Measurements from ENCODE around the gene SLC40A1. TPM values are rescaled to one million over a fixed set of nuclear protein-coding genes. Genes with fewer than 3 reads are reported as not detected.

Gene SLC40A1
- total and polyA plus RNA-seq, 2 donors (not counting 3 experiments of a cell fraction or from before 2014, with no cell fraction given) = 8.5 to 15.1 TPM

GRCh38 chr2:189548666-189549448, 31.7 kb downstream of the SLC40A1 start:
- BruUV-seq (replicated peaks) = no TSS peak
- Histone ChIP-seq H3K4me2 (ENCODE audit: insufficient read depth, low read length) (no peak overlapping the region), H3K4me1 (ENCODE audit: control insufficient read depth, extremely low read depth, insufficient read depth, low read length) (no peaks in the 10 kb centered on the region), H3K9me3 (replicated peaks; ENCODE audit: control insufficient read depth, insufficient read depth, low read length) (no peaks in the 10 kb centered on the region), H3K9me1 (replicated peaks; ENCODE audit: control insufficient read depth, extremely low read depth, insufficient read depth, low read length) (no peaks in the 10 kb centered on the region), H3K27me3 (ENCODE audit: control insufficient read depth in 2 of 2, insufficient read depth in 2 of 2, low read length in 2 of 2) (no peaks in the 10 kb centered on the region), H3K4me3 (replicated peaks in 1 of 3; ENCODE audit: insufficient read depth in 1 of 3, low read depth in 1 of 3, low read length in 3 of 3) (no peak overlapping the region), H3K27ac (ENCODE audit: insufficient read depth, low read depth, low read length) (no peak overlapping the region), H3K9ac (replicated peaks; ENCODE audit: extremely low read depth, insufficient read depth, low read length) (no peak overlapping the region), H3K36me3 (ENCODE audit: control insufficient read depth in 2 of 2, extremely low read depth in 1 of 2, insufficient read depth in 2 of 2, low read length in 2 of 2) (no peaks in the 10 kb centered on the region), H2AFZ (ENCODE audit: low read depth, low read length) (peak overlapping the region; percentile 40), H3K79me2 (ENCODE audit: control insufficient read depth, insufficient read depth, low read length) (no peaks in the 10 kb centered on the region), H4K20me1 (replicated peaks; ENCODE audit: control insufficient read depth, extremely low read depth, insufficient read depth, low read length) (no peaks in the 10 kb centered on the region)
- TF ChIP-seq MAX (IDR thresholded peaks at IDR 0.05; ENCODE audit: insufficient read depth, insufficient read length) (no peak), POLR2A (IDR thresholded peaks at IDR 0.05; ENCODE audit: low read depth, low read length) (no peak), MYC (IDR thresholded peaks at IDR 0.05; ENCODE audit: low read depth, low read length) (no peak), CTCF (IDR thresholded peaks at IDR 0.05; ENCODE audit: extremely low read depth in 1 of 2, insufficient read depth in 1 of 2, low read depth in 1 of 2, low read length in 2 of 2) (no peak), JUN (IDR thresholded peaks at IDR 0.05; ENCODE audit: borderline replicate concordance, insufficient read depth, insufficient read length, low read depth) (no peak), GATA2 (IDR thresholded peaks at IDR 0.05; ENCODE audit: insufficient read depth, insufficient read length, low read depth, low read length) (no peak), POLR2AphosphoS5 (IDR thresholded peaks at IDR 0.05; ENCODE audit: insufficient read depth, low read depth, low read length) (no peak), FOS (IDR thresholded peaks at IDR 0.05; ENCODE audit: borderline replicate concordance, insufficient read depth, low read length) (no peak), EZH2 (IDR thresholded peaks at IDR 0.05; ENCODE audit: borderline replicate concordance, low read depth, low read length, severe bottlenecking) (no peak)
- DNase-seq (ENCODE audit: low read depth, low spot score) (no peak), FAIRE-seq (no peak)
- POLR2A ChIA-PET = no interaction called here
- CTCF ChIA-PET = interaction anchor here (0.7 to 1.5 kb wide), 5 partner anchors 9 to 1527 kb away, joined by 3 to 5 read pairs (median 3); no protein-coding TSS in a partner anchor
- intact Hi-C loops (cut with micrococcal nuclease) (no loop called here), dilution Hi-C loops (cut with MboI; ENCODE audit: extremely low pct_ligation_motif_present, low sequenced_read_pairs) (no loop called here)
